Amniotic stem cell (primary cell): Measurements from ENCODE around the gene OR6C6.
"Not testable (repeated sequence)": the region's sequence is repeated elsewhere in the genome, so short reads cannot be mapped to it uniquely, and the experiment has no call there.

Experiments
- DNase-seq: peaks from one replicate; lab custom pipeline; 2025; lab: John Stamatoyannopoulos, UW

The OR6C6 gene

GRCh38 chr12:55296469-55296868 is at the start of gene OR6C6:
OR6C6 (minus strand) TSS chr12:55296569; CDS start chr12:55295232, 1,337 bp downstream.
- DNase-seq, result no peak

GRCh38 chr12:55336002-55336401 is 39.6 kb upstream of the OR6C6 start:
- DNase-seq, result no peak

GRCh38 chr12:55330446-55330845 is 34.1 kb upstream of the OR6C6 start, which contains the start of gene OR6C3:
OR6C3 (plus strand) TSS chr12:55330746; CDS start chr12:55331701, 955 bp downstream.
- no peak for DNase-seq

GRCh38 chr12:55325801-55326200 is 29.4 kb upstream of the OR6C6 start:
- DNase-seq, result not testable (repeated sequence)

- no peak for DNase-seq
These were observed 23.8 kb upstream of the OR6C6 start for GRCh38 chr12:55320201-55320600.

GRCh38 chr12:55314043-55314442 is 17.7 kb upstream of the OR6C6 start, which contains the start of gene OR6C1:
OR6C1 (plus strand) TSS chr12:55314343; CDS start chr12:55320600, 6,257 bp downstream.
- DNase-seq, result no peak

- no peak for DNase-seq
These were observed 6.4 kb downstream of the OR6C6 start for GRCh38 chr12:55289999-55290398.

- no peak for DNase-seq
These were observed 15.4 kb downstream of the OR6C6 start for GRCh38 chr12:55280991-55281390.

GRCh38 chr12:55258303-55258702 is 38.1 kb downstream of the OR6C6 start:
- DNase-seq, result no peak

- no peak for DNase-seq
These were observed 39.5 kb downstream of the OR6C6 start for GRCh38 chr12:55256831-55257230.

- DNase-seq, result no peak
These were observed 43.1 kb downstream of the OR6C6 start for GRCh38 chr12:55253281-55253680.

GRCh38 chr12:55250944-55251343 is 45.4 kb downstream of the OR6C6 start:
- no peak for DNase-seq

GRCh38 chr12:55246159-55246558 is 50.2 kb downstream of the OR6C6 start:
- DNase-seq, result no peak

GRCh38 chr12:55244309-55244708 is 52.1 kb downstream of the OR6C6 start, which contains the start of gene OR6C74:
OR6C74 (plus strand) TSS chr12:55244609; CDS start chr12:55247288, 2,679 bp downstream.
- no peak for DNase-seq
